Osteocyte (in vitro differentiated cells): ENCODE measurements around the gene GEMIN7. TPM values are rescaled to one million over a fixed set of nuclear protein-coding genes. Genes with fewer than 3 reads are reported as not detected.

Source experiments
- DNase-seq: peaks from one replicate; pipeline ENCODE4 v3.0.0; 2021; ENCODE audit warnings: mixed read lengths; ENCODE audit not compliant: unreplicated experiment; ENCODE audit errors: extremely low spot score
- H3K27ac Mint-ChIP-seq: one replicate; pipeline ENCODE4 v1.8.0; 2021; ENCODE audit warnings: mild to moderate bottlenecking, mixed read lengths; ENCODE audit not compliant: unreplicated experiment
- H3K27me3 Mint-ChIP-seq: one replicate; pipeline ENCODE4 v1.8.0; 2021; ENCODE audit warnings: mixed read lengths; ENCODE audit not compliant: unreplicated experiment
- H3K36me3 Mint-ChIP-seq: one replicate; pipeline ENCODE4 v1.8.0; 2021; ENCODE audit warnings: mixed read lengths; ENCODE audit not compliant: unreplicated experiment
- H3K4me1 Mint-ChIP-seq: one replicate; pipeline ENCODE4 v1.8.0; 2021; ENCODE audit warnings: mixed read lengths; ENCODE audit not compliant: unreplicated experiment
- H3K4me3 Mint-ChIP-seq: one replicate; pipeline ENCODE4 v1.8.0; 2021; ENCODE audit warnings: mild to moderate bottlenecking, moderate library complexity, mixed read lengths; ENCODE audit not compliant: unreplicated experiment
- H3K9me3 Mint-ChIP-seq: one replicate; pipeline ENCODE4 v1.8.0; 2021; ENCODE audit warnings: mixed read lengths; ENCODE audit not compliant: unreplicated experiment
- total RNA-seq: library from RNA; stranded (reverse); gene quantifications from 2 replicates; pipeline ENCODE4 v1.2.1, GENCODE V29; 2021
- TF ChIP-seq, protein P1 (sequence below): fragments of 200-600 bp; sonication (generic); IDR thresholded peaks from 2 replicates; pipeline ENCODE4 v1.5.0; 2021; ENCODE audit warnings: antibody characterized with exemption, mild to moderate bottlenecking, moderate library complexity

GEMIN7 gene
- total RNA-seq, 1 donor from 2014 or later, result 25.8 TPM

DNA sequence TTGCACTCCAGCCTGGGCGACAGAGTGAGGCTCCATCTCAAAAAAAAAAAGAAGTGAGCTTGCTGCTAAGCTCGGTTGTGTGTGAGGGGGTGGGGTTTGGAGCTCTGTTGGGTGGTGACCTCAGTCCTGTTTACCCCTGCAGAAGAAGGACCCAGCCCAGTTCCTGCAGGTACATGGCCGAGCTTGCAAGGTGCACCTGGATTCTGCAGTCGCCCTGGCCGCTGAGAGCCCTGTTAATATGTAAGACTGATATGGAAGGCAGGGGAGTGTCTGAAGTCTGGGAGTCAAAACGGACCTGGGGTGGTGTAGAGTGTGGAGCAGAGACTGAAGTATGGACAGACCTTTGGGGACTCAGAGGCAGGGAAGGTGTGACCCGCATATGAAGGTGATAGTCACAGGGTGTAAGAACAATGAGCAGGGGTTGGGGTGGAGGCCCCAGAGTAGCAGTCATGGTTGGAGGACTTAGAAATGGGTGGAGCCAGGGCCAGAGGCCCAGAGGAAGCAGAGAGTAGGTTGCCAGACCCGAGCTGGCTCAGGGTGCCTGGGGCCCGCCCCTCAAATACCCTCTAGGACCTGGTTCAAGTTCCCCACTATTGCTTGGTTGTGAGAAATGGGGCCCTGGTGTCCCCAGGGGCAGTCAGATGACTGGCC, 27.0 kb upstream of the GEMIN7 start:
- H3K27me3 Mint-ChIP-seq, result no peaks in the 10 kb centered on the region
- peaks cover 24% of the 10 kb centered on the region for H3K36me3 Mint-ChIP-seq
- TF ChIP-seq, protein P1, sequence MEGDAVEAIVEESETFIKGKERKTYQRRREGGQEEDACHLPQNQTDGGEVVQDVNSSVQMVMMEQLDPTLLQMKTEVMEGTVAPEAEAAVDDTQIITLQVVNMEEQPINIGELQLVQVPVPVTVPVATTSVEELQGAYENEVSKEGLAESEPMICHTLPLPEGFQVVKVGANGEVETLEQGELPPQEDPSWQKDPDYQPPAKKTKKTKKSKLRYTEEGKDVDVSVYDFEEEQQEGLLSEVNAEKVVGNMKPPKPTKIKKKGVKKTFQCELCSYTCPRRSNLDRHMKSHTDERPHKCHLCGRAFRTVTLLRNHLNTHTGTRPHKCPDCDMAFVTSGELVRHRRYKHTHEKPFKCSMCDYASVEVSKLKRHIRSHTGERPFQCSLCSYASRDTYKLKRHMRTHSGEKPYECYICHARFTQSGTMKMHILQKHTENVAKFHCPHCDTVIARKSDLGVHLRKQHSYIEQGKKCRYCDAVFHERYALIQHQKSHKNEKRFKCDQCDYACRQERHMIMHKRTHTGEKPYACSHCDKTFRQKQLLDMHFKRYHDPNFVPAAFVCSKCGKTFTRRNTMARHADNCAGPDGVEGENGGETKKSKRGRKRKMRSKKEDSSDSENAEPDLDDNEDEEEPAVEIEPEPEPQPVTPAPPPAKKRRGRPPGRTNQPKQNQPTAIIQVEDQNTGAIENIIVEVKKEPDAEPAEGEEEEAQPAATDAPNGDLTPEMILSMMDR, result no peak
- no peaks in the 10 kb centered on the region for H3K9me3 Mint-ChIP-seq
- H3K27ac Mint-ChIP-seq, result no peak overlapping the region
- H3K4me1 Mint-ChIP-seq, result peaks cover 4% of the 10 kb centered on the region
- DNase-seq, result no peak
- no peak overlapping the region for H3K4me3 Mint-ChIP-seq

DNA sequence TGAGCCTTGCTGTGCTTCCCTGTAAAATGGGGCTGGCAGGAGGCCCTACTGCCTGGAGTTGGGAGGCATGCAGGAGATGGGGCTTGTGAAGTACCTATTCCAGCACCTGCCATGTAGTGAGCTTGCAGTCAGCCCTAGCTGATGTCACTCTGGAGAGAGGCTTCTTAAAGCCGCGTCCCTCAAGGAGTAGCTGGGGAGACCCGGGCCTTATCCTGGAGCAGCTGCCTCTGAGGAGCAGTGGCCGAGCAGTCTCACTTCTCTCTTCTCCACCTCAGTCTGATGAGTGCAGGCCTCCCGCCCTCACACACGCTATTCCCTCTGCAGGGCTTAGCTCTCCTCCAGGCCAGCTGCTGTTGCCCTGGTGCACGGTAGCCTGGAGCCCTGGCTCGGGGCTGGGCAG, 22.2 kb upstream of the GEMIN7 start:
- H3K4me3 Mint-ChIP-seq, result no peak overlapping the region
- no peaks in the 10 kb centered on the region for H3K9me3 Mint-ChIP-seq
- peaks cover 51% of the 10 kb centered on the region for H3K36me3 Mint-ChIP-seq
- no peaks in the 10 kb centered on the region for H3K27me3 Mint-ChIP-seq
- H3K27ac Mint-ChIP-seq, result no peak overlapping the region
- H3K4me1 Mint-ChIP-seq, result peaks cover 3% of the 10 kb centered on the region
- TF ChIP-seq, protein P1, result no peak
- DNase-seq, result no peak

- TF ChIP-seq, protein P1, result no peak
- no peak for DNase-seq
- Mint-ChIP-seq H3K27me3 (no peaks in the 10 kb centered on the region), H3K36me3 (peaks cover 48% of the 10 kb centered on the region), H3K4me1 (peaks cover 3% of the 10 kb centered on the region), H3K4me3 (no peak overlapping the region), H3K27ac (no peak overlapping the region), H3K9me3 (no peaks in the 10 kb centered on the region)
Observed at GRCh38 chr19:45057444-45057843, 21.6 kb upstream of the GEMIN7 start.

- H3K36me3 Mint-ChIP-seq, result peaks cover 52% of the 10 kb centered on the region
- H3K27me3 Mint-ChIP-seq, result no peaks in the 10 kb centered on the region
- H3K27ac Mint-ChIP-seq, result no peak overlapping the region
- peaks cover 3% of the 10 kb centered on the region for H3K4me1 Mint-ChIP-seq
- H3K9me3 Mint-ChIP-seq, result no peaks in the 10 kb centered on the region
- DNase-seq, result no peak
- TF ChIP-seq, protein P1, result no peak
- H3K4me3 Mint-ChIP-seq, result no peak overlapping the region
Observed at GRCh38 chr19:45058622-45059159, 20.4 kb upstream of the GEMIN7 start.

GRCh38 chr19:45059258-45059965, 19.6 kb upstream of the GEMIN7 start:
- TF ChIP-seq, protein P1, result peak; percentile 81
- DNase-seq, result peak; percentile 91
- Mint-ChIP-seq H3K27ac (no peak overlapping the region), H3K27me3 (no peaks in the 10 kb centered on the region), H3K4me1 (peaks cover 3% of the 10 kb centered on the region), H3K9me3 (no peaks in the 10 kb centered on the region), H3K36me3 (peaks cover 51% of the 10 kb centered on the region), H3K4me3 (no peak overlapping the region)
